Measurements from ENCODE around the gene ASTN2. TPM values are rescaled to one million over a fixed set of nuclear protein-coding genes. Genes with fewer than 3 reads are reported as not detected.

ASTN2 gene
- total and polyA plus RNA-seq, 2 experiments from 2014 or later = 7.0 to 24.6 TPM

- ATAC-seq = no peak
- peaks cover 23% of the 10 kb centered on the region for H3K9me3 Mint-ChIP-seq
- Histone ChIP-seq H4K20me1 (replicated peaks; ENCODE audit: insufficient read depth) (no peaks in the 10 kb centered on the region), H3K4me2 (no peak overlapping the region), H3K4me3 (no peak overlapping the region), H3K36me3 (ENCODE audit: insufficient read depth) (peaks cover 3% of the 10 kb centered on the region; the same call in 1 of the 2 replicates), H3K79me2 (replicated peaks; ENCODE audit: insufficient read depth) (no peaks in the 10 kb centered on the region; the same call in 1 of the 2 replicates), H3K9me2 (ENCODE audit: insufficient read depth) (no peaks in the 10 kb centered on the region), H3K27me3 (ENCODE audit: insufficient read depth) (no peaks in the 10 kb centered on the region), H3K27ac (ENCODE audit: low read depth) (no peak overlapping the region), H3K4me1 (ENCODE audit: insufficient read depth) (0 out of 2 replicates have a peak, but pooled peaks cover 5% of the 10 kb centered on the region), H3F3A (replicated peaks; ENCODE audit: low read depth) (no peaks in the 10 kb centered on the region), H2AFZ (no peak overlapping the region)
- no peak overlapping the region for H3K4me3 Mint-ChIP-seq
- H3K27me3 Mint-ChIP-seq (ENCODE audit: insufficient read depth, low read depth, poor library complexity) = no peaks in the 10 kb centered on the region
- TF ChIP-seq CTCF (conservative IDR thresholded peaks at IDR 0.05; ENCODE audit: low read depth in 2 of 2) (no peak), STAT1 (IDR thresholded peaks at IDR 0.05; ENCODE audit: unreplicated experiment) (no peak), NANOG (IDR thresholded peaks at IDR 0.05; ENCODE audit: borderline replicate concordance) (no peak), EZH2 (IDR thresholded peaks at IDR 0.05; ENCODE audit: low read depth, unreplicated experiment) (no peak), CREB1 (CRISPR knock-in tag; IDR thresholded peaks at IDR 0.05; ENCODE audit: low read depth) (no peak), ZNF114 (CRISPR knock-in tag; IDR thresholded peaks at IDR 0.05) (no peak), ZNF331 (CRISPR knock-in tag; IDR thresholded peaks at IDR 0.05; ENCODE audit: low read depth) (no peak), ZNF462 (CRISPR knock-in tag; IDR thresholded peaks at IDR 0.05) (no peak), REST (IDR thresholded peaks at IDR 0.05; ENCODE audit: unreplicated experiment) (no peak), POLR2AphosphoS5 (IDR thresholded peaks at IDR 0.05; ENCODE audit: low read depth) (no peak), EZH2phosphoT487 (IDR thresholded peaks at IDR 0.05; ENCODE audit: unreplicated experiment) (no peak), ETS1 (IDR thresholded peaks at IDR 0.05) (no peak), JUNB (IDR thresholded peaks at IDR 0.05; ENCODE audit: unreplicated experiment) (no peak)
- no peak overlapping the region for H3K27ac Mint-ChIP-seq
- DNase-seq (ENCODE audit: low spot score) = no peak
- peaks cover 3% of the 10 kb centered on the region; the same call in 1 of the 3 replicates for H3K4me1 Mint-ChIP-seq
- peaks cover 15% of the 10 kb centered on the region for H3K36me3 Mint-ChIP-seq (ENCODE audit: low read depth)
Measured at GRCh38 chr9:116541402-116541801, 873.5 kb downstream of the ASTN2 start.

All from GM23338 (cell line).